Measurements from ENCODE around the gene IFT43. TPM values are rescaled to one million over a fixed set of nuclear protein-coding genes. Genes with fewer than 3 reads are reported as not detected.
"Not testable (repeated sequence)": the region's sequence is repeated elsewhere in the genome, so short reads cannot be mapped to it uniquely, and the experiment has no call there.

Gene IFT43
- total RNA-seq, 4 donors from 2014 or later, result 16.2 to 31.4 (median 26.1) TPM

GRCh38 chr14:76002383-76002782, 16.8 kb downstream of the IFT43 start:
- 95 to 100% methylated on average over 1 of the region's 1 CpG for WGBS, 2 donors
- Histone ChIP-seq H3K4me1 (no peaks in the 10 kb centered on the region), H3K36me3 (peaks cover 0 to 93% (median 0%) of the 10 kb centered on the region in 3 donors), H3K4me3 (no peak overlapping the region), H3K27me3 (no peaks in the 10 kb centered on the region), H3K9me3 (peaks cover 0 to 19% (median 5%) of the 10 kb centered on the region in 4 donors), H3K27ac (no peak overlapping the region)
- no peak for TF ChIP-seq EP300 (IDR thresholded peaks at IDR 0.05)
- no peak for TF ChIP-seq POLR2A (IDR thresholded peaks at IDR 0.05)
- TF ChIP-seq, protein P1, sequence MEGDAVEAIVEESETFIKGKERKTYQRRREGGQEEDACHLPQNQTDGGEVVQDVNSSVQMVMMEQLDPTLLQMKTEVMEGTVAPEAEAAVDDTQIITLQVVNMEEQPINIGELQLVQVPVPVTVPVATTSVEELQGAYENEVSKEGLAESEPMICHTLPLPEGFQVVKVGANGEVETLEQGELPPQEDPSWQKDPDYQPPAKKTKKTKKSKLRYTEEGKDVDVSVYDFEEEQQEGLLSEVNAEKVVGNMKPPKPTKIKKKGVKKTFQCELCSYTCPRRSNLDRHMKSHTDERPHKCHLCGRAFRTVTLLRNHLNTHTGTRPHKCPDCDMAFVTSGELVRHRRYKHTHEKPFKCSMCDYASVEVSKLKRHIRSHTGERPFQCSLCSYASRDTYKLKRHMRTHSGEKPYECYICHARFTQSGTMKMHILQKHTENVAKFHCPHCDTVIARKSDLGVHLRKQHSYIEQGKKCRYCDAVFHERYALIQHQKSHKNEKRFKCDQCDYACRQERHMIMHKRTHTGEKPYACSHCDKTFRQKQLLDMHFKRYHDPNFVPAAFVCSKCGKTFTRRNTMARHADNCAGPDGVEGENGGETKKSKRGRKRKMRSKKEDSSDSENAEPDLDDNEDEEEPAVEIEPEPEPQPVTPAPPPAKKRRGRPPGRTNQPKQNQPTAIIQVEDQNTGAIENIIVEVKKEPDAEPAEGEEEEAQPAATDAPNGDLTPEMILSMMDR (IDR thresholded peaks at IDR 0.05), result no peak
- no peak for DNase-seq (ENCODE audit: low spot score in 2 of 2)

GRCh38 chr14:76006253-76006652, 20.7 kb downstream of the IFT43 start:
- DNase-seq (ENCODE audit: low spot score in 2 of 2), result no peak
- Histone ChIP-seq H3K4me3 (no peak overlapping the region), H3K36me3 (peaks cover 0 to 74% (median 0%) of the 10 kb centered on the region in 3 donors), H3K27ac (no peak overlapping the region), H3K9me3 (peaks cover 0 to 19% (median 5%) of the 10 kb centered on the region in 4 donors), H3K27me3 (no peaks in the 10 kb centered on the region), H3K4me1 (no peaks in the 10 kb centered on the region)
- TF ChIP-seq, protein P1 (IDR thresholded peaks at IDR 0.05), result no peak
- TF ChIP-seq POLR2A (IDR thresholded peaks at IDR 0.05), result no peak
- no peak for TF ChIP-seq EP300 (IDR thresholded peaks at IDR 0.05)
- 72 to 76% methylated on average over 2 of the region's 2 CpGs for WGBS, 2 donors

GRCh38 chr14:76007379-76007778, 21.8 kb downstream of the IFT43 start:
- TF ChIP-seq EP300 (IDR thresholded peaks at IDR 0.05) (no peak), POLR2A (IDR thresholded peaks at IDR 0.05) (no peak)
- TF ChIP-seq, protein P1 (IDR thresholded peaks at IDR 0.05), result no peak
- H3K9me3 ChIP-seq, result peaks cover 0 to 19% (median 5%) of the 10 kb centered on the region in 4 donors

DNA sequence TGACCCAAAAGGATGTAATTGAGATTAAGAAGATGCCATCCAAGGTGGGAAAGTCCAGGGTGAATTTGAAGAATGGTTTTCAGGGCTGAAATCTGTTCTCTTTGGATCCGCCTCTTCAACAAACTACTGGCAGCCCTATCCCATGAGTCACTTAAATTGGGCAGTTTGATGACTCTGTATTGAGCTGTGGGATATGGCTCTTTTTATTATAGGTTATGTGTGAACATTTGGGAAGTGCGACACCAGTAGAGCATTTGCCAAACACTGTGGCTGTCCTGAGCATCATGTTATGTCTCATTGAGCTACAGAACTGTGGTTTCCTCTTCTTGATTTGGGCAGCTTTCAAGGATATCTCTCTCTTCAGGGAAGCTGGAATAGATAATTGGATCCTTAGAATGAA, 22.3 kb downstream of the IFT43 start:
- Histone ChIP-seq H3K9me3 (peaks cover 0 to 19% (median 5%) of the 10 kb centered on the region in 4 donors), H3K4me3 (no peak overlapping the region), H3K4me1 (peaks cover 0 to 13% (median 0%) of the 10 kb centered on the region in 4 donors), H3K27me3 (no peaks in the 10 kb centered on the region), H3K36me3 (peaks cover 0 to 58% (median 0%) of the 10 kb centered on the region in 3 donors), H3K27ac (no peak overlapping the region)
- 98% methylated on average over 2 of the region's 2 CpGs for WGBS, 2 donors
- no peak for DNase-seq (ENCODE audit: low spot score in 2 of 2)
- TF ChIP-seq POLR2A (IDR thresholded peaks at IDR 0.05) (no peak), EP300 (IDR thresholded peaks at IDR 0.05) (no peak)
- TF ChIP-seq, protein P1 (IDR thresholded peaks at IDR 0.05), result no peak

More at GRCh38 chr14:76007379-76007778, 21.8 kb downstream of the IFT43 start:
- DNase-seq (ENCODE audit: low spot score in 2 of 2), result no peak
- Histone ChIP-seq H3K27ac (no peak overlapping the region), H3K4me3 (no peak overlapping the region), H3K4me1 (peaks cover 0 to 8% (median 0%) of the 10 kb centered on the region in 4 donors), H3K36me3 (peaks cover 0 to 62% (median 0%) of the 10 kb centered on the region in 3 donors), H3K27me3 (no peaks in the 10 kb centered on the region)
- WGBS, 2 donors, result 94% methylated on average over 1 of the region's 1 CpG

- H3K36me3 ChIP-seq, result peaks cover 0 to 50% (median 0%) of the 10 kb centered on the region in 3 donors
- DNase-seq (ENCODE audit: low spot score in 2 of 2); H3K27ac ChIP-seq; H3K4me3 ChIP-seq; H3K9me3 ChIP-seq; H3K27me3 ChIP-seq: not testable (repeated sequence)
- 94 to 95% methylated on average over 3 of the region's 3 CpGs for WGBS, 2 donors
- H3K4me1 ChIP-seq, result peaks cover 0 to 13% (median 0%) of the 10 kb centered on the region in 4 donors
Measured at GRCh38 chr14:76009627-76010026, 24.1 kb downstream of the IFT43 start.

GRCh38 chr14:76011930-76012329, 26.4 kb downstream of the IFT43 start:
- peaks cover 0 to 13% (median 0%) of the 10 kb centered on the region in 4 donors for H3K4me1 ChIP-seq
- no peaks in the 10 kb centered on the region for H3K27me3 ChIP-seq
- H3K9me3 ChIP-seq, result no peaks in the 10 kb centered on the region
- H3K27ac ChIP-seq, result peak overlapping the region in 1 of 4 donors; percentile 45
- DNase-seq (ENCODE audit: low spot score in 2 of 2), result no peak
- H3K36me3 ChIP-seq, result peaks cover 0 to 37% (median 0%) of the 10 kb centered on the region in 3 donors
- H3K4me3 ChIP-seq, result no peak overlapping the region
- TF ChIP-seq, protein P1 (IDR thresholded peaks at IDR 0.05), result no peak
- TF ChIP-seq EP300 (IDR thresholded peaks at IDR 0.05) (no peak), POLR2A (IDR thresholded peaks at IDR 0.05) (no peak)
